SKM-1 (cell line): ENCODE measurements around the gene JPH2.
"Not testable (repeated sequence)": the region's sequence is repeated elsewhere in the genome, so short reads cannot be mapped to it uniquely, and the experiment has no call there.

Experiments used
- DNase-seq: peaks from one replicate; lab custom pipeline; 2025; ENCODE audit not compliant: unreplicated experiment; lab: John Stamatoyannopoulos, UW

The JPH2 gene

GRCh38 chr20:44187054-44187771 is at the start of gene JPH2:
Gene JPH2, minus strand, starts transcription at chr20:44187188. Its CDS starts 483 bp downstream, at chr20:44186705.
- no peak for DNase-seq

DNA sequence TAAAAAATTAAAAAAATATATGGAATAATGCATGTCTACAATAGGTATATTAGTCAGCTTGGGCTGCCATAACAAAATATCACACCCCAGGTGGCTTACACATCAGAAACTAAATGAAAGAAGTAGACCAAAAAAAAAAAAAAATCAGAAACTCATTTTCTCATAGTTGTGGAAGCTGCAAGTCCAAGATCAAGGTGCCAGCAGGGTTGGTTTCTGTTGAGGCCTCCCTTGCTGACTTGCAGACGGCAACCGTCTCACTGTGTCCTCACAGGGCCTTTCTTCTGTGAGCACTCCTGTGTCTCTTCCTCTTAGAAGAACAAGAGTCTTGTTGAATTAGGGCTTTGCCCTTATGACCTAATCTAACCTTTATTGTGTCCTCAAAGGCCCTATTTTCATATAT is 48.7 kb upstream of the JPH2 start:
- no peak for DNase-seq

DNA sequence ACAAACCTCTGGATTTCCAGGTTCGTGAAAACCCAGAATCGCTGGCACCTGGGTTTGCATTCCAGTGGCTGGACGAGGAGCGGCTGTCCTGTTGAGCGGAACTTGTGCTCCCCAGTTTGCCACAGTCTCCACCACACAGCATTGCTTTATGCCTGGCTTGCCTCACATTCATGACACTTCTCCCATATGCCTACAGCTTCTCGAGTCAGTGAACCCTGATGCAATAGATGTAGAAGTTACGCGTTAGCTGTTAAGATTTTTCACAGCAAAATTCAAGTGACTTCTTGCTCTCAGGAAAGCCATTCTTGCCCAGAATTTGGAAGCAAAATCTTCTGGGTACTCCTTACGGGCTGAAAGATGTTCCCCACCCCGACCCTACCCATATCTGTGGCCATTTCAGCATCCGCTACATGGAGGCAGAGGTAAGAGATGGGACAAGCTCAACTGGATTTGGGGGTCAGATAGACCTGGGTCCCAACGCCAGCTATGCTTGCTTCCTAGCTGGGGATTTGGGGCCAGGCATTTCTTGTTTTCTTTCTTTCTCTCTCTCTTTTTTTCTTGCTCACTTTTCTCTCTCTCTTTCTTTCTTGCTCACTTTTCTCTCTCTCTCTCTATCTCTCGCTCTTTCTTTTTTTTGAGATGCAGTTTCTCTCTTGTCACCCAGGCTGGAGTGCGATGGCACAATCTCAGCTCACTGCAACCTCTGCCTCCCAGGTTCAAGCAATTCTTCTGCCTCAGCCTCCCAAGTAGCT is 47.8 kb upstream of the JPH2 start:
- DNase-seq, result no peak

DNA sequence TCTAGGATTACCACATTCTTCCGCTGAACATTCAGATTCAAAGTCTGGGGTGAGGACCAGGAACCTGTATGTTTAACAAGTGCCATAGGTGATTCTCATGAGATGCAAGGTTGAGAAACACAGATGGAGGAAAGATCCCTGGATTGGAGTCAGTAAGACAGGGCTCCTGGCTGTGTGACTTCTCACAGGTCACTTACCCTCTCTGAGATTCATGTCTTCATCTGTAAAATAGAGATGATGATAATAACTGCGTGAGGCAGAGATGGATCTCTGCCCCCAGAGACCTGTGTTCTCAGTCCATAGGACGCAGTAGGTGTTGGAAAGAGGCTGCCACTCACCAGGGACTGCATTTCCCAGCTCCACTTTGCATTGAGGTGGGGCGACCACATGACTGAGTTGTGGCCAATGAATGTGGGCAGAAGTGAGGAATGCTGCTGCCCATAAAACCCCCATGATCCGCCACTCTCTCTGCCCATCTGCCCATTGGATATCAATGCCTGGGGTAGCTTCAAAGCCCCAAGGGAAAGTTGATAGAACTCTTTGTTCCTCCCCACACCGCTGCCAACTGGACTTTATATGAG is 46.5 kb upstream of the JPH2 start:
- DNase-seq, result no peak

GRCh38 chr20:44232469-44232856 is 45.5 kb upstream of the JPH2 start:
- DNase-seq, result not testable (repeated sequence)

DNA sequence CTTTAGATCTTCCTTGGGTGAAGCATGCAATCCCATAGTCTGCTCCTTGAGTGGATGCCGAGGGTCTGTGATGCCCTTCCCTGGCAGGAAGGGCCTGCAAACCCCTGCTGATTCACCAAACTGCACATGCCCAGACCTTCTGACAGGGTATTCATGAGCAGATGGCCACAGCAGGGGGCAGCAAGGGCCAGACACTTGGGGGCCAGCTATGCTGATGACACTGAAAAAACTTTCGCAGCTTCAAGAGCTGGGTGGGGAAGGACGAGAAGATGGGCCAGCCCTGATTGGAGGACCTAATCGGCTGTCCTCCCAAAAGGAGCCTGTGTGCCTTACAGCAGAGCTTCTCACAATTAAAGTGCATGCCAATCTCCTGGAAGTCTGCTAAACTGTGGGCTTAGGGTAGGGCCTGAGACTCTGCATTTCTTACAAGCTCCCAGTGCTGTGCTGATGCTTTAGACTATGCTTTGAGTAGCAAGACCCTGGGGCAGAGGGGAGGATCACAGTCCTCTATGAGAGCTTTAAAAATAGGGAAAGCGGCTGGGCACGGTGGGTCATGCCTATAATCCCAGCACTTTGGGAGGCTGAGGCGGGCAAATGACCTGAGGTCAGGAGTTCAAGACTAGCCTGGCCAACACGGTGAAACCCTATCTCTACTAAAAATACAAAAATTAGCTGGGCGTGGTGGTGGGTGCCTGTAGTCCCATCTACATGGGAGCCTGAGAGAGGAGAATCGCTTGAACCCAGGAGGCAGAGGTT is 44.9 kb upstream of the JPH2 start:
- DNase-seq, result no peak

DNA sequence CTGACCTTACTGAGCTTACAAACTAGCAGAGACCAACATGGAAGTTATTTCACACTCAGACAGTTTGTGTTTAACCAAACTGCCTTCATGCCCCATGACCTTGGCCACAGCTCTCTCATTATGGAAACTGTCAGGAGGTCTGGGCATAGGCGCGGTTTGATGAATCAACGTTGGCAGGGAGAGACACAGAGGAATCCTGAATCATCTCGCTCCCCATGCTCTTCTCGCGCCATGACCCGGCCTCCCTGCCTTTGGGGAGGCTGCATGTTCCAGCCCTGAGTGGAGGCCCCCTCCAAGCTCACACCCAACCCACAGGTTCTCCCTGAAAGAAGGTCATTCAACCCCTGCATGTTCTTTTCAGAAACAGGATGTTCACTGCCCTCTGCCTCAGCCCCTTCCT is 44.2 kb upstream of the JPH2 start:
- DNase-seq, result no peak

GRCh38 chr20:44228465-44229258 is 41.7 kb upstream of the JPH2 start:
- no peak for DNase-seq

GRCh38 chr20:44224637-44225036 is 37.6 kb upstream of the JPH2 start:
- no peak for DNase-seq

DNA sequence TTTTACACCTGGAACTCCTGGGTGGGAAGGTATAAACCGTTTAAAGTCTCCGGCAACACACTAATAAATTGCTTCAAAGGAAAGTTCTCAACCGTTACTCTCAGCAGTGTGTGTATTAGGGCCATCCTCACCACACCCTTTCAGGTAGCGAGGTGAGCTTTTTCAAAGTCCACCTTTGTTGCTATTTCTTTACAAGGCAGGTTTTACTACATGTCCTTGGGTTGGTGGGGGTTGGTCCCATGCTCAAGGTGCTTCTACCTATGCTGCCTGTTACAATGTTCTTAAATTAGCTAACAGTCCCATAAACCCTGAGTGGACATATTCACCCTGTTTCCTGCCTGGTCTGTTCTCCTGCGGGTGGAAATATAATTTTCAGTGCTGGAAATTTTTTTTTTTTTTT is 36.7 kb upstream of the JPH2 start:
- no peak for DNase-seq

DNA sequence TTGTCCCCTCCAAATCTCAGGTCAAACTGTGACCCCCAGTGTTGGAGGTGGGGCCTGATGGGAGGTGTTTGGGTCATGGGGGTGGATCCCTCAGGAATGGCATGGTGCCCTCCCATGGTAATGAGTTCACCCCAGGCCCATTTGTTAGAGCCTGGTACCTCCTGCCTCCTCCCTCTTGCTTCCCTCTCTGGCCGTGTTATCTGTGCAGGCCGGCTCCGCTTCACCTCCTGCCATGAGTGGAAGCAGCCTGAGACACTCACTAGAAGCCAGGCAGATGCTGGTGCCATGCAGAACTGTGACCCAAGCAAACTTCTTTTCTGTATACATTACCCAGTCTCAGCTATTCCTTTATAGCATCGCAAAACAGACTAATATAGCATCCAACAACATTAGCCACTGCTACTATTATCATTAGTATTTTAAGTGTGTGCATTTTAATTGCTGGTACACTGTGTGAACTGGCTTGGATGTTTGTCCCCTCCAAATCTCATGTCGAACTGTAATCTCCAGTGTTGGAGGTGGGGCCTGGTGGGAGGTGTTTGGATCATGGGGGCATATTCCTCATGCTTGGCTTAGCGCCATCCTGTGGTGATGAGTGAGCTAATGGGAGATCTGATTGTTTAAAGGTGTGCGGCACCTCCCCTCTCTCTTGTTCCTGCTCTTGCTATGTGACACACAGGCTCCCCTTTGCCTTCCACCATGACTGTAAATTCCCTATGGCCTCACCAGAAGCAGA is 35.8 kb upstream of the JPH2 start:
- no peak for DNase-seq

DNA sequence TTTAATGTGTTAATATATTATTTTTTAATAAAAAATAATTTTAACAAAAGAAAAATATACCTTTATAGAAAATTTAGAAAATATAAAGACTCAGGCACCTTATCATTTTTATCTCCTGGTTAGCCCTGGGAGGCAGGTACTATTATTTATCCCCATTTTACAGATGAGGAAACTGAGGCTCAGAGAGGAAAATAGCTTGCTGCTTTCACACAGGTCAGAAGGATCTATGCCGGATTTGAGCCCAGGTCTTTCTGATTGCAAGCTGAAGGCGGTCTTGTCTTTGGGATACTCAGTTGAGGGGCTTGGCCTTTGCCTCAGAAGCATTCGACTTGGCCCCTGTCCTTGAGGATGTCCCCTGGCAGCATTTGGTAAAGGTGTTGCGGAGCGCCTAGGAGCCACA is 35.0 kb upstream of the JPH2 start:
- DNase-seq, result no peak

GRCh38 chr20:44221368-44221954 is 34.5 kb upstream of the JPH2 start:
- DNase-seq, result no peak

GRCh38 chr20:44219791-44220190 is 32.8 kb upstream of the JPH2 start:
- no peak for DNase-seq

- no peak for DNase-seq
These were observed 32.3 kb upstream of the JPH2 start for GRCh38 chr20:44219170-44219730.

GRCh38 chr20:44218446-44218845 is 31.5 kb upstream of the JPH2 start:
- no peak for DNase-seq

GRCh38 chr20:44217342-44218092 is 30.5 kb upstream of the JPH2 start:
- DNase-seq, result peak; percentile 29

DNA sequence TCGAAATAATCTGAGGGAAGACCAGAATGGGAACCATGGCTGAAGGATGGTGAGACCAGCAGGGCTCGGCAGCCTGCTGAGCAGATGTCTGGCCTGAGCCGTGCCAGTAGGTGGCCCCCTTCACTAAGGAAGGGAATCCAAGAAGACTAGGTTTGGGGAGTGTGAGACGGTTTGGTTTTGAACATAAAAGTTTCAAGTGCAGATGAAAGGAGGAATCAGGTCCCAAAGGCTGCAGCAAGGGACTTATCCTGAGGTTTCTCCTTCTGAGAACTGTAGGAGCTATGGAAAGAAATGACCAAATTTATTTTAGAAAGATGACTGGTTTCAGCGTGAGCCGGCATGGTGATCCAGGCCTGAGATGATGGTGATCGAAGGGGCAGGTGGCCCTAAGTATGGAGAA is 28.1 kb upstream of the JPH2 start:
- DNase-seq, result peak; percentile 36

DNA sequence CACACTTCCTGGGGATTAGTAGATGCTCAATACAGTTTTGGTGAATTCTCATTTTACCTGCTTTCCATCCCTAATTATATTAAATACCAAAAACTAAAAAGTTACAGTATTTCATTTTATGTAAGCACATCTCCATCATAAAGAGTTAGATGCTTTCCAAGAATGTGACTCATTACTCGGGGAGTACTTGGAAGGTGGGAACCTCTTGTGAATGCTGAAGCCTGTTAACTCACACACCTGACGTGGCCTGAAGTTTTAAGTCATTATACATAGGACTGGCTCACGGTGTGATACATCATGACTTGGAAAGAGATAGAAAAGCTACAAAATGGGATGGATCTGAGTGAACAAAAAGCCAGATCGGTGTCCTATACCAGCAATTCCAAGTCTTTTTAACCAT is 25.8 kb upstream of the JPH2 start:
- DNase-seq, result no peak
